ENCODE measurements around the gene PLA2G4D.

GRCh38 chr15:42021593-42021992, 72.8 kb downstream of the PLA2G4D start:
- no peak for TF ChIP-seq CTCF (IDR thresholded peaks at IDR 0.05)
- TF ChIP-seq POLR2AphosphoS5 (IDR thresholded peaks at IDR 0.05): no peak
- TF ChIP-seq EP300 (IDR thresholded peaks at IDR 0.05): no peak

All from suprapubic skin (tissue), 4 donors.